ENCODE data around the gene KLHL8.

Gene KLHL8

DNA sequence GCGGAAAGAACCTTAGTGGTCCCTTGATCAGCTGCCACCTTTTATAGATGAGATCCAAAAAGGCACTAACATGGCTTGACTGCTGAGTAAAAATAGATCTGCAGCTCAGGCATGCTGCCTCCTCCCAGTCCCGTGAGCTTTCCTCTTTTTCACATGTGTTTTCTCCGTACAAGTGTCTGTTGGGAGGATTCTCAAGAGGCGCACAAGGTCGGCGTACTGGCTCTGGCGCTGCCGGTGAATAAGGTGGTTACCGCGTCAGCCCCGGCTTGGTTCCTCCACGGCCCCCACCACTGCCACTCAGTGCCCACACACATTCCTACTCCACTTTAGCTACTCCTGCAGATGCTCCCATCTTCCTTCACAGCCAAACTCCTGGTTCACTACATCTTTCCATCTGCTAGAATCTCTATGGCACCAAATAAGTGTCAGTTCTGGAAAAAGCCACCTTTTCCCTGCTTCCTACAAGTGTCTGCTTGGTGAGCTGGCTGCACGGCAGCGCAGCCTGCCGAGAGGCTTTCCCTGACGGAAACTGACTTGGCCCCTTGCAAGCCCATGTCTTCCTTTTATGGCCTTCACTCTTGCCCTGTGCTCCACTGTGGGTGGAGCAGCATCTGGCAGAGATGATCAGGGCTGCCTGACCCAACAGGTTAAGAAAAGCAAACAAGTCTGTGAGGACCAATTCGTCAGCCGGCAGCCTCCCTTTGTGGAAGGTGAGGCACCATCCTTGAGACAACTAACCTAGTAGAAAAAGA is 99.8 kb downstream of the KLHL8 start:
- FAIRE-seq, result no peak

DNA sequence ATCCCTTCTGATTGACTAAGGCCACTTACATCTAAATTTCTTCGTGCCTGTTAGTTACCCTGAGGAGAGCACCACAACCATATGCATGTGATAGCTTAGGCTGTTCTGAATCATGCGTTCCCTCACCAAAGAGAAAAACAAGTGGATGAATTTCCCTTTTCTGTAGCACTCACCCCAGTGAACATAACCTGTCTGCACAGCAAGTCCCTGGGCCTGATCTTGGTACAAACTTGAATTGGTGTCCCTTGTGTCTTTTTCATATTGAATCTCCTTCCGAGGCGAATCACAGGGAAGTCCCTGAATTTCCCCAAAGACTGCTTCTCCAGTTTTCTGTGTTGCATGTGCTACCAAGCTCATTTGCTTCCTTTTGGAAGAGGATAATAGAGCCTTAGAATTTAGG is 100.4 kb downstream of the KLHL8 start:
- FAIRE-seq, result no peak

DNA sequence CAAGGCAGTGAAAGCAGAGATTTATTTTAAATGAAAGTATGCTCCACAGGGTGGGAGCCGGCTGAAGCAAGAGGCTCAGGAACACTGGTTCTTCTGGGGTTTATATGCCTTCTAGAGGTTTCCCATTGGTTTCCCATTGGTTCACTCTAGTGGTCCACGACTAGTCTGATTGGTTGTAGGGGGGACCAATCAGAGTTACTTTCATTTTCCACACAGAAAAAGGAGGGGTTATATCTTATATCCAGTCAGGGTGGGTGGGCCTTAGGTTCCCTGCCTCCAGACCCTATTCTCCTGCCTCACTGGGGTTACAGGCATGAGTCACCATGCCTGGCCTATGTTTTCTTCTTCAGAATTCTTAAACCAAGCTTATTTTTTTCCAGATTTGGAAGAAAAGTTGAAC is 101.6 kb downstream of the KLHL8 start:
- FAIRE-seq, result no peak

DNA sequence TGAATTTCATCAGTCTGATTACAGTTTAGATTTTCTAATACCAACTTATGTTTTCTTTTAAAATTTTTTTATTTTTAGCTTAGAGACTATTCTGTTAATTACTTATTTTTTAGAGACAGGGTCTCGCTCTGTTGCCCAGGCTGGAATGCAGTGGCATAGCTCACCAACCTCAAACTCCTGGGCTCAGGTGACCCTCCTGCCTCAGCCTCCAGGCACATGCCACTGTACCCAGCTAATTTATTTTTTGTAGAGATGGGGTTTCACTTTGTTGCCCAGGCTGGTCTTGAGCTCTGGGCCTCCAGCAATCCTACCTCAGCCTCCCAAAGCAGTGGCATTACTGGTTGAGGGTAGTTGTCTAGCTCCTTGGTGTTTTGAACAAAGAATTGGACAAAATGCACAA is 102.0 kb downstream of the KLHL8 start:
- FAIRE-seq, result no peak

DNA sequence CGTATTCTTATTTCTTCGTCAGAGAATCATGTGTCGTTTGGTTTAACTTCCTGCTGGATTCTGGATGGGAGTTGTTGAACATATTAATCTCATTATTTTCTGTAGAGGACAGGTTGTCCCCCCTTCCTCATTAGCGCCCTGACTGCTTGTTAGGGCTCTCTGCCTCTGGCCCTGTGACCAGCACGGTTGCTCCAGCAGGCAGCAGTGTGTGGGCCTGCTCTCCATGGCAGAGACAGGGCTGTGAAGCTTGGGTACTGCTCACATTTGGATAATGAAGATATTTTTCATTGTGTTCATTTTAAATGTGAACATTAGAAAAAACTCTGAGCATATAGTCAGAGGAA is 102.7 kb downstream of the KLHL8 start:
- FAIRE-seq, result no peak

DNA sequence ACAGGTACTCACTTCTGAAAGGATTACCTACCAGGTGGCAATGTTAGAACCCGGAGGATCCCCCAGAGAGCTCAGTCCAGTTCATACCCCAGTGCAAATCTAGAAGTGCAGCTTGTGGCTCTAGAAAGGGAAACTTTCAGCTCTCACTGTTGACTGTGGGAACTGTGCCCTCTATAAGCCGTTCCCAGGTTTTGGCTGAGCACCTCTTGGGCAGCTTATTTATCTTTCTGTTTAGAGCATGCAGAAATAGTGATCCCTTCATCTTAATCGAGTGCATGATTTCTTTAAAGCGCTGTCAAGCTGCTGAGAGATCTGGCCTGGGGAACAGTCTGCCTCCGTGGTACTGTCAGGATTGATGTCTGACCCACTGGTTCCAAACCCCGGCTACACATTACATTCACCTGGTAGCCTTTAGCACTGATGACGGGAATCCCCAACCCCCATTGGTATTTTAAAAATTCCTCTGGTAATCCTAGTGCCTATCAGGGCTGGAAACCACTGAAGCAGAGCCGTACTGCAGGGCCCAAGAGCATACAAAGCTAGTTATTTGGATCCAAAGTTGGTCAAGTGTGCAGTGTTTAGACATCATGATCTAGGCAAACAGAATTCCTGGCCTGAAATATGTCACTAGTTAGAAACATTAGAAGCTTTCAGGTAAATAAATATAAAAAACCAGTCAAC is 103.2 kb downstream of the KLHL8 start:
- FAIRE-seq, result no peak

DNA sequence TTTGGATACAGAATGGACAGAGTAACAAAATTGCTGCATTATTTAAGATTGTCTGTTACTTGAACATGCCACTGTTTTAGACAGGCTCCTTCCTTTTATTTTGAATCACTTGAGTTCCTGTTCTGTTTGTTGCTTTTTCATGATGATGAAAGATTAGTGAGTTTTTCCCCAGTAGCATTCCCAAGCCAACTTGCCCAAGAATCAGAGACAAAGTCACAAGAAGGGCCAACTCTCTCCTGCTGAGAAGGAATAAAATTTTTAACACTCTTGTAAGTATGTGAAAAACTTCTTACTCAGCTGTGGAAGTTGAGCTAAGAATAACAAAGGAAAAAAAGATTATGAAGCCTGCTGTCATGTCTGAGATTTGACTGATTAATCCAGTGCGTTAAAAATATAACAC is 104.2 kb downstream of the KLHL8 start:
- FAIRE-seq, result no peak

DNA sequence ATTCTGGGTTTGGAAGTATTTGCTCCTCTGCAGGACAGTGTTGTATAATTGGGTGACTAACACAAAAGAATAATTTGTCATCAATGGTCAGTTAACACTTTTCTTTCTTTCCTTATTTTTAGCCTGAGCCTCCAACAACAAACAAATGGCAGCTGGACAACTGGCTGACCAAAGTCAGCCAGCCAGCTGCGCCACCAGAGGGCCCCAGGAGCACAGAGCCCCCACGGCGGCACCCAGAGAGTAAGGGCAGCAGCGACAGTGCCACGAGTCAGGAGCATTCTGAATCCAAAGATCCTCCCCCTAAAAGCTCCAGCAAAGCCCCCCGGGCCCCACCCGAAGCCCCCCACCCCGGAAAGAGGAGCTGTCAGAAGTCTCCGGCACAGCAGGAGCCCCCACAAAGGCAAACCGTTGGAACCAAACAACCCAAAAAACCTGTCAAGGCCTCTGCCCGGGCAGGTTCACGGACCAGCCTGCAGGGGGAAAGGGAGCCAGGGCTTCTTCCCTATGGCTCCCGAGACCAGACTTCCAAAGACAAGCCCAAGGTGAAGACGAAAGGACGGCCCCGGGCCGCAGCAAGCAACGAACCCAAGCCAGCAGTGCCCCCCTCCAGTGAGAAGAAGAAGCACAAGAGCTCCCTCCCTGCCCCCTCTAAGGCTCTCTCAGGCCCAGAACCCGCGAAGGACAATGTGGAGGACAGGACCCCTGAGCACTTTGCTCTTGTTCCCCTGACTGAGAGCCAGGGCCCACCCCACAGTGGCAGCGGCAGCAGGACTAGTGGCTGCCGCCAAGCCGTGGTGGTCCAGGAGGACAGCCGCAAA is 106.0 kb downstream of the KLHL8 start:
- no peak for FAIRE-seq

DNA sequence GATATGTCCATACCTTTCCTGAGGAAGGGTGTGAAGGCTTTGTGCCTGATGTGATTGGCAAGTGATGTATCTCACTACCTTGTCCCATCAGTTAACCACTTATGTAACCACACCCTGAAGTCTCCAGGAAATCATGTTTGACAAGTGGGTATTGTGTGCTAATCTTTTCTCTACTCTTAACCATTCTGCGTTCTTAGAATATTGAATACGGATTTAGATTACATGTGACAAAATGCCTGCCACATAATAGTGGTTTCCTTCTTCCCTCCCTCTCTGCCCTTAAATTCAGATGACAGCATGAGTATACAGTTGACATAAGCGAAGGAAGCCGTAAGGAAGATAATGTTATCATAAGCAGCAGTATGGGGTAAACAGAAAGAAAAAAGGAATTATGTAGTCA is 108.4 kb downstream of the KLHL8 start:
- no peak for FAIRE-seq

All from colon (tissue), 2 donors.